HEK293T (cell line): ENCODE results near the gene PLPPR1.

Experiments
- BHLHE40 ChIP-seq: fragments of 450-650 bp; IDR thresholded peaks from 2 replicates; pipeline ENCODE4 v1.6.1; 2016; ENCODE audit warnings: mild to moderate bottlenecking, moderate library complexity, borderline replicate concordance
- CTBP1 ChIP-seq: fragments of 450-650 bp; IDR thresholded peaks from 2 replicates; pipeline ENCODE4 v1.6.1; 2016; ENCODE audit warnings: borderline replicate concordance
- FOXA1 ChIP-seq: fragments of 450-650 bp; IDR thresholded peaks from 2 replicates; pipeline ENCODE4 v1.6.1; 2016; ENCODE audit warnings: mild to moderate bottlenecking
- FOXK2 ChIP-seq: fragments of 450-650 bp; IDR thresholded peaks from 2 replicates; pipeline ENCODE4 v1.6.1; 2016; ENCODE audit warnings: mild to moderate bottlenecking
- FOXM1 ChIP-seq: fragments of 450-650 bp; IDR thresholded peaks from 2 replicates; pipeline ENCODE4 v1.6.1; 2017; ENCODE audit warnings: mild to moderate bottlenecking, borderline replicate concordance
- HDGF ChIP-seq: fragments of 450-650 bp; IDR thresholded peaks from 2 replicates; pipeline ENCODE4 v1.6.1; 2017; ENCODE audit warnings: antibody characterized with exemption, borderline replicate concordance
- L3MBTL2 ChIP-seq: fragments of 450-650 bp; conservative IDR thresholded peaks from 2 replicates; pipeline ENCODE4 v1.6.1; 2016; ENCODE audit warnings: mild to moderate bottlenecking
- LEF1 ChIP-seq: fragments of 450-650 bp; IDR thresholded peaks from 2 replicates; pipeline ENCODE4 v1.6.1; 2017; ENCODE audit warnings: mild to moderate bottlenecking, borderline replicate concordance
- SP1 ChIP-seq: fragments of 450-650 bp; IDR thresholded peaks from 2 replicates; pipeline ENCODE4 v1.6.1; 2017
- SUZ12 ChIP-seq: fragments of 450-650 bp; IDR thresholded peaks from 2 replicates; pipeline ENCODE4 v1.6.1; 2016; ENCODE audit warnings: mild to moderate bottlenecking
- TARDBP ChIP-seq: fragments of 450-650 bp; IDR thresholded peaks from 2 replicates; pipeline ENCODE4 v1.6.1; 2016
- ZNF384 ChIP-seq: fragments of 450-650 bp; IDR thresholded peaks from 2 replicates; pipeline ENCODE4 v1.6.1; 2016
- TF ChIP-seq, protein P1 (sequence below): fragments of 450-650 bp; IDR thresholded peaks from 2 replicates; pipeline ENCODE4 v1.6.1; 2016

DNA sequence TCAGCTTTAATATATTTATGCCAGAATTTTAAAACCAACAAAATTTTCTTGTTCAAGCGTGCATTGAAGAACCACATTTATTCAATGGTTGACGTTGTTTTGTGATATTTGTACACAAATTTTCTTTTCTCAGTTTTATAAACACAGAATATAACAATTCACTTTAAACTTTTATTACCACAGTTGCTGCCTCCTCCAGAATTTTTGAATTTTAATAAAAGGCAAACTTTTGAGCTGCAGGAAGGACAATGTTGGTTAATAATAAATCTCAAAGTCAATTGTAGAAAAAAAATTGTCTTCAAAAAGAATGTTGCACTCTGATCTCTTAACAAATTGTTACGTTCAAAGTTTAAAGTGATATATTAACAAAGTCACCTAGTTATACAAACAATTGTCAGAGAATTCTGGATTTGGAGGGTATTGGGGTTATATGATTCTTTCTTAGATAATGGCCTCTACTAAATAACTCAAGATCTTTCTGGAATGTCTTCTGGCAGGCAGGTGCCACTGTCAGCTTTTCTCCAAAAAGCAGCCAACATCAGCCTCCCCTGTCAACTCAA is 295.8 kb downstream of the PLPPR1 start:
- no peak for TF ChIP-seq L3MBTL2
- TF ChIP-seq LEF1: no peak
- no peak for TF ChIP-seq CTBP1
- no peak for TF ChIP-seq BHLHE40
- TF ChIP-seq, protein P1, sequence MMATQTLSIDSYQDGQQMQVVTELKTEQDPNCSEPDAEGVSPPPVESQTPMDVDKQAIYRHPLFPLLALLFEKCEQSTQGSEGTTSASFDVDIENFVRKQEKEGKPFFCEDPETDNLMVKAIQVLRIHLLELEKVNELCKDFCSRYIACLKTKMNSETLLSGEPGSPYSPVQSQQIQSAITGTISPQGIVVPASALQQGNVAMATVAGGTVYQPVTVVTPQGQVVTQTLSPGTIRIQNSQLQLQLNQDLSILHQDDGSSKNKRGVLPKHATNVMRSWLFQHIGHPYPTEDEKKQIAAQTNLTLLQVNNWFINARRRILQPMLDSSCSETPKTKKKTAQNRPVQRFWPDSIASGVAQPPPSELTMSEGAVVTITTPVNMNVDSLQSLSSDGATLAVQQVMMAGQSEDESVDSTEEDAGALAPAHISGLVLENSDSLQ: no peak
- no peak for TF ChIP-seq FOXK2
- no peak for TF ChIP-seq TARDBP
- TF ChIP-seq FOXM1: no peak
- no peak for TF ChIP-seq FOXA1
- TF ChIP-seq HDGF: no peak
- TF ChIP-seq SUZ12: no peak
- TF ChIP-seq ZNF384: no peak
- no peak for TF ChIP-seq SP1
